H1 (cell line): Measurements from ENCODE around the gene CALM1. TPM values are rescaled to one million over a fixed set of nuclear protein-coding genes. Genes with fewer than 3 reads are reported as not detected.

Source experiments
- CTCF ChIA-PET: fragments of 300-600 bp; sonication (Branson Sonifier 250); formaldehyde crosslinking; loops from one replicate; lab custom pipeline; 2021; ENCODE audit not compliant: partially characterized antibody; lab: Charles Lee
- POLR2A ChIA-PET: fragments of 300-600 bp; sonication (Branson Sonifier 250); formaldehyde crosslinking; loops from one replicate; lab custom pipeline; 2021; ENCODE audit warnings: inconsistent platforms; ENCODE audit not compliant: partially characterized antibody; lab: Charles Lee
- DNase-seq, 2 experiments: peaks; one replicate each; pipeline versions ENCODE4 v3.0.0 to v3.0.0-alpha.2; 2010 to 2022; ENCODE audit warnings: low spot score in 2 of 2, low read depth in 1 of 2, mixed read lengths in 1 of 2
- FAIRE-seq: peaks from 2 replicates; lab custom pipeline; 2011; peaks lifted over from hg19 to GRCh38; lab: Jason Lieb, UNC
- H2AFZ ChIP-seq: 2 replicates; pipeline ENCODE4 v1.8.1; 2012; ENCODE audit warnings: low read length, inconsistent platforms
- H2AK5ac ChIP-seq: 2 replicates; pipeline ENCODE4 v1.6.1; 2013; ENCODE audit warnings: low read depth, low read length
- H2BK120ac ChIP-seq: replicated peaks from 2 replicates; pipeline ENCODE3; 2013; ENCODE audit warnings: low read depth, low read length, inconsistent platforms
- H2BK12ac ChIP-seq: 2 replicates; pipeline ENCODE4 v1.6.1; 2013; ENCODE audit warnings: low read depth, low read length
- H2BK15ac ChIP-seq: 2 replicates; pipeline ENCODE4 v1.6.1; 2013; ENCODE audit warnings: low read length
- H2BK20ac ChIP-seq: 2 replicates; pipeline ENCODE4 v1.6.1; 2013; ENCODE audit warnings: low read length
- H2BK5ac ChIP-seq: 2 replicates; pipeline ENCODE4 v1.6.1; 2013; ENCODE audit warnings: low read depth, low read length
- H3K14ac ChIP-seq: 2 replicates; pipeline ENCODE4 v1.6.1; 2013; ENCODE audit warnings: inconsistent platforms; ENCODE audit not compliant: insufficient read length
- H3K18ac ChIP-seq: 2 replicates; pipeline ENCODE4 v1.6.1; 2013; ENCODE audit warnings: low read length; ENCODE audit errors: extremely low read depth
- H3K23ac ChIP-seq: 2 replicates; pipeline ENCODE4 v1.6.1; 2013; ENCODE audit warnings: inconsistent platforms; ENCODE audit not compliant: insufficient read length
- H3K23me2 ChIP-seq: 2 replicates; pipeline ENCODE4 v1.6.1; 2013; ENCODE audit warnings: low read depth, low read length
- H3K27ac ChIP-seq: 2 replicates; pipeline ENCODE4 v1.6.1; 2011; ENCODE audit warnings: low read depth, low read length, inconsistent platforms
- H3K27me3 ChIP-seq, 4 experiments: replicated peaks in 1 of 4; 1 replicate in 1 of 4; 2 replicates in 3 of 4; pipeline versions ENCODE4 v1.6.1 to v1.8.1; 2011 to 2013; ENCODE audit warnings: low read length in 3 of 4, mild to moderate bottlenecking in 3 of 4, inconsistent platforms in 2 of 4, mixed read lengths in 2 of 4, moderate library complexity in 1 of 4; ENCODE audit not compliant: control insufficient read depth in 3 of 4, insufficient read depth in 3 of 4; ENCODE audit errors: extremely low read depth in 1 of 4
- H3K36me3 ChIP-seq, 4 experiments: 2 replicates each; pipeline versions ENCODE4 v1.6.1 to v1.8.1; 2011 to 2013; ENCODE audit warnings: mild to moderate bottlenecking in 4 of 4, low read length in 3 of 4, moderate library complexity in 2 of 4, control low read depth in 1 of 4, inconsistent platforms in 1 of 4; ENCODE audit not compliant: insufficient read depth in 4 of 4, control insufficient read depth in 2 of 4
- H3K4ac ChIP-seq: replicated peaks from 2 replicates; pipeline ENCODE3; 2013; ENCODE audit warnings: low read length, low read depth, mixed read lengths, inconsistent platforms; ENCODE audit not compliant: insufficient read length
- H3K4me1 ChIP-seq, 4 experiments: replicated peaks in 1 of 4; 1 replicate in 1 of 4; 2 replicates in 3 of 4; pipeline versions ENCODE4 v1.6.1 to v1.8.1; 2011 to 2013; ENCODE audit warnings: low read length in 3 of 4, inconsistent platforms in 2 of 4, mixed read lengths in 1 of 4; ENCODE audit not compliant: insufficient read depth in 4 of 4, control insufficient read depth in 3 of 4
- H3K4me2 ChIP-seq, 2 experiments: 2 replicates each; pipeline versions ENCODE4 v1.6.1 to v1.8.1; 2011 to 2013; ENCODE audit warnings: low read depth in 2 of 2, low read length in 2 of 2, control low read depth in 1 of 2, inconsistent platforms in 1 of 2, mild to moderate bottlenecking in 1 of 2; ENCODE audit not compliant: insufficient read depth in 1 of 2
- H3K4me3 ChIP-seq, 4 experiments: fragments of 200-600, 300-600 bp in 1 of 4; sonication (generic), shearing (Covaris generic), sonication (Bioruptor Twin) in 1 of 4; 2 replicates each; pipeline versions ENCODE4 v1.5.1 to v1.8.1; 2011 to 2016; ENCODE audit warnings: low read length in 4 of 4, low read depth in 3 of 4, control low read depth in 2 of 4, inconsistent platforms in 2 of 4, mild to moderate bottlenecking in 2 of 4, mixed read lengths in 1 of 4, moderate library complexity in 1 of 4; ENCODE audit not compliant: insufficient read depth in 2 of 4; ENCODE audit errors: extremely low read depth in 1 of 4
- H3K56ac ChIP-seq: replicated peaks from 2 replicates; pipeline ENCODE3; 2013; ENCODE audit warnings: low read depth, mild to moderate bottlenecking, mixed read lengths, low read length, inconsistent platforms; ENCODE audit not compliant: insufficient read length
- H3K79me1 ChIP-seq: 2 replicates; pipeline ENCODE4 v1.6.1; 2013; ENCODE audit warnings: low read depth, low read length, control low read depth
- H3K79me2 ChIP-seq, 2 experiments: 2 replicates each; pipeline versions ENCODE4 v1.6.1 to v1.8.1; 2012 to 2013; ENCODE audit warnings: low read length in 2 of 2, mild to moderate bottlenecking in 2 of 2, inconsistent platforms in 1 of 2; ENCODE audit not compliant: insufficient read depth in 2 of 2, control insufficient read depth in 1 of 2
- H3K9ac ChIP-seq, 4 experiments: replicated peaks in 1 of 4; 1 replicate in 1 of 4; 2 replicates in 3 of 4; pipeline versions ENCODE4 v1.6.1 to v1.8.1; 2011 to 2013; ENCODE audit warnings: low read depth in 3 of 4, low read length in 3 of 4, control low read depth in 2 of 4, mild to moderate bottlenecking in 2 of 4, moderate library complexity in 2 of 4, inconsistent platforms in 1 of 4; ENCODE audit errors: extremely low read depth in 1 of 4
- H3K9me3 ChIP-seq, 2 experiments: 2 replicates each; pipeline versions ENCODE4 v1.6.1 to v1.8.1; 2012 to 2013; ENCODE audit warnings: mild to moderate bottlenecking in 2 of 2, moderate library complexity in 2 of 2, control low read depth in 1 of 2, inconsistent platforms in 1 of 2, low read depth in 1 of 2, low read length in 1 of 2, mixed read lengths in 1 of 2; ENCODE audit not compliant: insufficient read depth in 2 of 2
- H4K20me1 ChIP-seq, 2 experiments: replicated peaks in 1 of 2; 2 replicates each; pipeline versions ENCODE3 to v1.8.1; 2011 to 2013; ENCODE audit warnings: inconsistent platforms in 2 of 2, low read length in 2 of 2, mild to moderate bottlenecking in 1 of 2; ENCODE audit not compliant: insufficient read depth in 2 of 2, control insufficient read depth in 1 of 2
- H4K5ac ChIP-seq: 2 replicates; pipeline ENCODE4 v1.6.1; 2013; ENCODE audit warnings: low read length, low read depth, mixed read lengths, inconsistent platforms; ENCODE audit not compliant: insufficient read length
- H4K8ac ChIP-seq: 2 replicates; pipeline ENCODE4 v1.8.0; 2013; ENCODE audit warnings: mild to moderate bottlenecking, moderate library complexity, low read length, inconsistent platforms; ENCODE audit not compliant: insufficient read depth; ENCODE audit errors: extremely low read depth
- H4K91ac ChIP-seq: replicated peaks from 2 replicates; pipeline ENCODE3; 2013; ENCODE audit warnings: low read length, mixed read lengths, inconsistent platforms; ENCODE audit not compliant: insufficient read length
- ATF2 ChIP-seq: IDR thresholded peaks from 2 replicates; pipeline ENCODE4 v1.6.1; 2012; ENCODE audit warnings: low read length, inconsistent platforms
- ATF3 ChIP-seq: IDR thresholded peaks from 2 replicates; pipeline ENCODE4 v1.6.1; 2011; ENCODE audit warnings: low read depth, mild to moderate bottlenecking, low read length; ENCODE audit not compliant: insufficient read depth
- BRCA1 ChIP-seq: IDR thresholded peaks from 2 replicates; pipeline ENCODE4 v1.6.1; 2012; ENCODE audit warnings: low read depth, low read length, improper control_type of control experiment
- CBX8 ChIP-seq: fragments of 300-800, 300-1000 bp; sonication (generic); IDR thresholded peaks from 2 replicates; pipeline ENCODE4 v1.7.1; 2016; ENCODE audit warnings: low read depth, low read length, borderline replicate concordance
- CHD1 ChIP-seq: IDR thresholded peaks from 2 replicates; pipeline ENCODE4 v1.6.1; 2012; ENCODE audit warnings: low read depth, low read length, improper control_type of control experiment
- JUND ChIP-seq: IDR thresholded peaks from 2 replicates; pipeline ENCODE4 v1.6.1; 2011; ENCODE audit warnings: mild to moderate bottlenecking, improper control_type of control experiment, low read length
- POU5F1 ChIP-seq: IDR thresholded peaks from 2 replicates; pipeline ENCODE4 v1.6.1; 2011; ENCODE audit warnings: low read depth, mild to moderate bottlenecking, low read length, moderate library complexity
- WGBS, 2 experiments: shearing (Covaris generic) in 1 of 2; methylation state at CpG; one replicate each; pipeline versions ENCODE4 v1.1.6 to v1.1.7; 2013 to 2015; ENCODE audit warnings: low lambda C conversion rate in 2 of 2, mixed read lengths in 2 of 2, inconsistent platforms in 1 of 2, low coverage in 1 of 2, missing lambda C conversion rate in 1 of 2; ENCODE audit not compliant: insufficient replicate concordance in 2 of 2, insufficient coverage in 1 of 2, insufficient read length in 1 of 2; ENCODE audit errors: extremely low coverage in 1 of 2, missing lambda C conversion rate in 1 of 2; 5-methylcytosine and 5-hydroxymethylcytosine counted together
- polyA plus RNA-seq, 7 experiments: library from polyadenylated mRNA; depleted of rRNA in 3 of 7; stranded (reverse) in 5 of 7; unstranded in 2 of 7; fragments of >200 nt in 5 of 7; fragments of 200-250 nt in 2 of 7; gene quantifications; 1 replicate in 5 of 7; 2 replicates in 1 of 7; 4 replicates in 1 of 7; pipeline versions ENCODE4 v1.2.1 to v1.2.3, GENCODE V29; 2011 to 2013; ENCODE audit warnings: missing spikeins in 2 of 7, mixed read lengths in 2 of 7
- total RNA-seq: library from RNA; stranded (reverse); fragmentation: NEBNext Ultra II Directional; extraction: Animal tissue kit (Norgen Biotek cat#: 25700); gene quantifications from 2 replicates; pipeline ENCODE4 v1.2.1, GENCODE V29; 2021

Gene CALM1
- total and polyA plus RNA-seq, 2 of the 8 experiments (the other 6 are each of a cell fraction or from before 2014, with no cell fraction given), result 285 to 422 TPM

- Histone ChIP-seq H3K4me1 (peaks cover 0 to 12% (median 9%) of the 10 kb centered on the region in 4 experiments; a peak in 6 of 7 replicates), H3K27ac (no peak overlapping the region), H3K14ac (no peak overlapping the region), H3K23me2 (no peaks in the 10 kb centered on the region; the same call in 1 of the 2 replicates), H2BK5ac (no peak overlapping the region), H3K56ac (no peak overlapping the region), H4K91ac (no peak overlapping the region), H2AK5ac (no peak overlapping the region), H3K79me1 (no peaks in the 10 kb centered on the region), H2BK15ac (no peak overlapping the region), H2AFZ (no peak overlapping the region), H4K20me1 (no peaks in the 10 kb centered on the region), H3K79me2 (no peaks in the 10 kb centered on the region), H3K9ac (no peak overlapping the region), H2BK20ac (no peak overlapping the region), H2BK120ac (no peak overlapping the region), H3K4ac (no peak overlapping the region), H4K5ac (no peak overlapping the region), H4K8ac (no peak overlapping the region), H3K4me2 (no peak overlapping the region), H3K4me3 (no peak overlapping the region), H3K36me3 (no peaks in the 10 kb centered on the region), H3K18ac (no peak overlapping the region), H3K27me3 (no peaks in the 10 kb centered on the region; a peak in 1 of 7 replicates), H2BK12ac (no peak overlapping the region), H3K23ac (no peak overlapping the region), H3K9me3 (no peaks in the 10 kb centered on the region)
- CTCF ChIA-PET, result interaction anchor here (0.6 to 1.7 kb wide), 5 partner anchors 18 to 156 kb away, joined by 3 to 6 read pairs (median 3); no protein-coding TSS in a partner anchor
- POLR2A ChIA-PET, result interaction anchor here (1.6 kb wide), 1 partner anchor 38 kb away, joined by 3 read pairs; no protein-coding TSS in a partner anchor
- TF ChIP-seq CBX8, result no peak
- no peak for TF ChIP-seq JUND
- TF ChIP-seq POU5F1, result no peak
- TF ChIP-seq CHD1, result no peak
- no peak for TF ChIP-seq ATF2
- TF ChIP-seq BRCA1, result no peak
- TF ChIP-seq ATF3, result no peak
- 65% methylated on average over 4 of the region's 4 CpGs; no CpG with 5 or more reads in 1 of the 2 experiments for WGBS, 2 experiments
- FAIRE-seq (no peak), DNase-seq (no peak)
Measured at GRCh38 chr14:90457186-90457585, 60.4 kb downstream of the CALM1 start.
